Cardiac muscle cell (in vitro differentiated cells and primary cell): ENCODE data around the gene KDM4C. TPM values are rescaled to one million over a fixed set of nuclear protein-coding genes. Genes with fewer than 3 reads are reported as not detected.
A peak's percentile ranks its signal among the peaks of the same experiment; 100 is the strongest.

Experiments used
- DNase-seq, 2 donors: peaks; one replicate each; pipeline versions ENCODE4 v3.0.0 to v3.0.0-alpha.2; 2010 to 2017; ENCODE audit warnings: low read depth in 1 of 2, low spot score in 1 of 2
- H3K27ac ChIP-seq: fragments of 200-600 bp; sonication (generic); 2 replicates; pipeline ENCODE4 v1.5.1; 2016
- H3K27me3 ChIP-seq: fragments of 200-600 bp; sonication (generic); 2 replicates; pipeline ENCODE4 v1.6.0; 2016; ENCODE audit warnings: control low read depth
- H3K36me3 ChIP-seq: fragments of 200-600 bp; sonication (generic); 2 replicates; pipeline ENCODE4 v1.5.1; 2016; ENCODE audit warnings: control low read depth
- H3K4me1 ChIP-seq: fragments of 200-600 bp; sonication (generic); 2 replicates; pipeline ENCODE4 v1.8.1; 2017; ENCODE audit warnings: low read depth, mild to moderate bottlenecking, mixed run types
- H3K4me3 ChIP-seq: fragments of 200-600 bp; sonication (generic); 2 replicates; pipeline ENCODE4 v1.5.1; 2016; ENCODE audit warnings: mild to moderate bottlenecking
- H3K9me3 ChIP-seq: fragments of 200-600 bp; sonication (generic); 2 replicates; pipeline ENCODE4 v1.5.1; 2017; ENCODE audit warnings: low read depth, mild to moderate bottlenecking, control low read depth
- CTCF ChIP-seq: IDR thresholded peaks from 2 replicates; pipeline ENCODE4 v1.5.1; 2012; ENCODE audit warnings: low read depth, mild to moderate bottlenecking, low read length
- polyA plus RNA-seq: library from polyadenylated mRNA; unstranded; fragments of >200 nt; fragmentation: Nextera tagmentation; extraction: Ambion mirVana; gene quantifications from 2 replicates; pipeline ENCODE4 v1.2.1, GENCODE V29; 2016
- total RNA-seq: library from RNA; depleted of rRNA; stranded (reverse); fragments of >200 nt; gene quantifications from 2 replicates; pipeline ENCODE4 v1.2.3, GENCODE V29; 2016

Gene KDM4C
- total and polyA plus RNA-seq, 2 experiments from 2014 or later = 15.1 to 32.0 TPM

- no peaks in the 10 kb centered on the region for H3K36me3 ChIP-seq
- peaks cover 6% of the 10 kb centered on the region for H3K4me1 ChIP-seq
- H3K27me3 ChIP-seq = no peaks in the 10 kb centered on the region
- no peak for TF ChIP-seq CTCF
- H3K9me3 ChIP-seq = no peaks in the 10 kb centered on the region
- H3K4me3 ChIP-seq = no peak overlapping the region
- H3K27ac ChIP-seq = no peak overlapping the region
- no peak for DNase-seq
Measured at GRCh38 chr9:6922124-6922676, 164.4 kb downstream of the KDM4C start.

- Histone ChIP-seq H3K9me3 (no peaks in the 10 kb centered on the region), H3K4me3 (no peak overlapping the region), H3K4me1 (peaks cover 7% of the 10 kb centered on the region), H3K27ac (no peak overlapping the region), H3K36me3 (no peaks in the 10 kb centered on the region), H3K27me3 (no peaks in the 10 kb centered on the region)
- no peak for DNase-seq
- TF ChIP-seq CTCF = no peak
Measured at GRCh38 chr9:6922680-6923079, 164.9 kb downstream of the KDM4C start.

GRCh38 chr9:6923086-6923485 is 165.3 kb downstream of the KDM4C start:
- DNase-seq = peak in 1 of 2 donors; percentile 40
- H3K4me1 ChIP-seq = peaks cover 11% of the 10 kb centered on the region
- H3K9me3 ChIP-seq = no peaks in the 10 kb centered on the region
- no peak for TF ChIP-seq CTCF
- H3K27me3 ChIP-seq = no peaks in the 10 kb centered on the region
- no peaks in the 10 kb centered on the region for H3K36me3 ChIP-seq
- H3K4me3 ChIP-seq = no peak overlapping the region
- H3K27ac ChIP-seq = no peak overlapping the region

GRCh38 chr9:6924149-6924548 is 166.4 kb downstream of the KDM4C start:
- no peak for TF ChIP-seq CTCF
- Histone ChIP-seq H3K4me3 (no peak overlapping the region), H3K27me3 (no peaks in the 10 kb centered on the region), H3K36me3 (no peaks in the 10 kb centered on the region), H3K4me1 (peaks cover 17% of the 10 kb centered on the region), H3K9me3 (no peaks in the 10 kb centered on the region), H3K27ac (no peak overlapping the region)
- DNase-seq = no peak

GRCh38 chr9:6924988-6925563 is 167.3 kb downstream of the KDM4C start:
- peaks cover 17% of the 10 kb centered on the region for H3K4me1 ChIP-seq
- H3K4me3 ChIP-seq = no peak overlapping the region
- H3K9me3 ChIP-seq = no peaks in the 10 kb centered on the region
- DNase-seq = no peak
- no peak for TF ChIP-seq CTCF
- no peaks in the 10 kb centered on the region for H3K27me3 ChIP-seq
- H3K36me3 ChIP-seq = no peaks in the 10 kb centered on the region
- H3K27ac ChIP-seq = no peak overlapping the region
